ENCODE measurements around the gene SLC6A13.

GRCh38 chr12:191541-191940 lies 71.1 kb downstream of the SLC6A13 start:
- TF ChIP-seq FOS (IDR thresholded peaks at IDR 0.05; ENCODE audit: borderline replicate concordance, insufficient read depth, low read length) (no peak), JUN (IDR thresholded peaks at IDR 0.05; ENCODE audit: borderline replicate concordance, insufficient read depth, insufficient read length, low read depth) (no peak), EZH2 (IDR thresholded peaks at IDR 0.05; ENCODE audit: borderline replicate concordance, low read depth, low read length, severe bottlenecking) (no peak), POLR2A (IDR thresholded peaks at IDR 0.05; ENCODE audit: low read depth, low read length) (no peak)

Data from endothelial cell of umbilical vein (primary cell).